ENCODE data around the gene SPINT3. TPM values are rescaled to one million over a fixed set of nuclear protein-coding genes. Genes with fewer than 3 reads are reported as not detected.
A peak's percentile ranks its signal among the peaks of the same experiment; 100 is the strongest.
"Not testable (repeated sequence)": the region's sequence is repeated elsewhere in the genome, so short reads cannot be mapped to it uniquely, and the experiment has no call there.

SPINT3 gene
- total RNA-seq, 1 experiment from 2014 or later, result not detected

GRCh38 chr20:45502561-45502960, 12.9 kb downstream of the SPINT3 start:
- DNase-seq (ENCODE audit: low spot score), result no peak

DNA sequence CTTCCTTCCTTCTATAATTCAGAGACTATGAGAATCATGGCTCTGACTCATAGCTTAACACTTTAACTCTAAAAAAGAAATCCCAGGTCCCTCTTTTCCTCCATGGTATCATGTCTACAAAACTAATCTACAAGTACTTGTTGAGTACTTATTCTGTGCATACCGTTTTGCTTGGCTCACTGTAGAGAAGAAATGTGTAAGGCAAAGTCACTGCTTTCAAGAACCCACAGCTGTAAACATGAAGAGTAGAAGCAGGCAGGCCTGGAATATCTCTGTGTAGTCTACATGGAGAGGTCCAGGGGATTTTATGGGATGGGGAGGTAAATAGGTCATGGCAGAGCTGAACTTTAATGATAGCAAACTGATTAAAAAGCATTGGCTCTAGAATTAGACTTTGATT, 13.8 kb downstream of the SPINT3 start:
- DNase-seq (ENCODE audit: low spot score), result no peak

DNA sequence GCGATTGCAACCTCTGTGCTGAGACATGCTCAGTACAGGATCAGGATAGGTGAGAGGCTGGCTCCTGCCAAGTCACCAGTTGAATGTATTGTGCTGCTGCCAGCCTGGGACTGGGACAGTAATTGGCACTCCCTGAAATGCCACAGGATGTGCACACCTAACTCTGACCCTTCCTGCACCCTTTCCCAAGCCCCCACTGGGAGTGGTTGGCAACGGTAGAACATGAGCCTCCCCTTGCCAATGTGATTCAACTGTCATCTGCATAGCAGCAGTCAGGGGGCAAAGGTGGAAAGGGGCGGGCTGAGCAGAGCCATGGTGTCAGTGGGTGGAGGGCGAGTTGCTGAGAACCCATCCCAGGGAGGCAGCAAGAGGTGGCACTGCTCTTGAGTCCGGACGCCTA, 15.4 kb downstream of the SPINT3 start:
- DNase-seq (ENCODE audit: low spot score), result no peak

DNA sequence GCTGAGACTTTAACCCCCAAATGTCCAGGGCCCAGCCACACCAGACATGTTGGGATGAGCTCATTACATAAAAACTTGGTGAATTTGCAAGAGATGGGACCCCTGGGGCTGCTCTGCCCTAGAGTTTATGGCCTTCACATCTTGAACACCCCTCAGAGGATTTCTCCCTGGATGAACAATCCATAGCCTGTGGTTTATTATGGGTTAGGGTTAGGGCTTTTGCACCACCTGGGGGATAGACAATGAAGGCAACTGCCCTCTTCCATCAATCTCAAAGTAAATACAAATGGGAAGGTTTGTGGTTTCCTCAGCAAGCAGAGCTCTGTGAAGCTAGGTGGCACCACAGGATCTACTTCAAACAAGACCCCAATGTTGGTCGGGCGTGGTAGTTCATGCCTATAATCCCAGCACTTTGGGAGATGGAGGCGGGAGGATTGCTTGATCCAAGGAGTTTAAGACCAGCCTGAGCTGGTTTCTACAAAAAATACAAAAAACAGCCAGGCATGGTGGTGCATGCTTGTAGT, 17.4 kb downstream of the SPINT3 start:
- no peak for DNase-seq (ENCODE audit: low spot score)

DNA sequence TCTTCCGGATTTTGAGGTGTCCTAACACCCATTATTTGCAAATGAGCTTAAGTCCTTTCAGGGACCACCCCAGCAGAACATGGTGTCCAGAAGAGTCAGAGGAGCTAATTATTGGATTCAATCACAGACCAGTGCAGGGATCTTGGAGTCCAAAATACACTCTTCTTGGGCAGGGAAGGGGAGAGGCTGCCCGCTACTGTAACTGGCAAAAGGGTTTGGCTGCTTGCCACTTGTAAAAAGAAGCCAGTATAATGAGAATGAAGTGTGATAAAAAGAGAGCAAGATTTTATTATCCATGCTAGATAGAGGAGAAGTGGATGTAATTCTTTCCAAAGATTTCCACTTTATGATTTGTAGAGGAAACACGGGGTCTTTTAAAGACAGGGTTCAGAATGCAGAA, 19.3 kb downstream of the SPINT3 start:
- no peak for DNase-seq (ENCODE audit: low spot score)

GRCh38 chr20:45495501-45495941, 19.9 kb downstream of the SPINT3 start:
- no peak for DNase-seq (ENCODE audit: low spot score)

DNA sequence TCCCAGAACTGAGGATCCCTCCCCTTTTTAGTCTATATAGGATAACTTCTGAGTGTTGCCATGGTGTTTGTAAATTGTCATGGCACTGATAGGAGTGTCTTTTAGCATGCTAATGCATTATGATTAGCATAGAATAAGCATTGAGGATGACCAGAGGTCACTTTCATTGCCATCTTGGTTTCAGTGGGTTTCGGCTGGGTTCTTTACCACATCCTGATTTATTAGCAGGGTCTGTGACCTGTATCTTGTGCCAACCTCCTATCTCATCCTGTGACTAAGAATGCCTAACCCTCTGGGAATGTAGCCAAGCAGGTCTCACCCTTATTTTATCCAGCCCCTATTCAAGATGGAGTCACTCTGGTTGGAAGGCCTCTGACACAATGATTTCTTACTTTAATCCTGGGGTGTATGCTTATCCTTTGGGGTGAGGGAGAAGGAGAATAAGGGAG, 26.3 kb downstream of the SPINT3 start:
- peak; percentile 95 for DNase-seq (ENCODE audit: low spot score)

- DNase-seq (ENCODE audit: low spot score), result no peak
Measured at GRCh38 chr20:45487231-45487635, 28.2 kb downstream of the SPINT3 start.

DNA sequence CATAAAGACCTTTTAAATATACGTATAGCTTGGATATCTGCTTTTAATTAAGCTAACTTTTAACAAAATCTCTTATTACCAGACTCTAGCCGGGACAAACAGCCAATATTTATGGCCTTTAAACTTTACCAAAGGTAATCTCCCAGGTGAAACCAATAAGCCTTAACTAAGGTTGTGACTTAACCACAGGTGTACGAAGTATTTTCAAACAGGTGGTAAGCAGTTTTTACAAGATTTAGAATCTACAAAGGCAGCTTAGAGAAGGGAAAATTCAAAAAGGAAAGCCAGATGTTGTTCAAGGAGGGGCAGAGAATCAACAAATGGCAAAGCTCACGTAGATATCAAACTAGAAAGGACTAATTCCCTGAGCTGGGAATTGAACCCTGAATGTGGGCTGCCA, 30.0 kb downstream of the SPINT3 start:
- DNase-seq (ENCODE audit: low spot score), result no peak

GRCh38 chr20:45484676-45485075, 30.7 kb downstream of the SPINT3 start:
- DNase-seq (ENCODE audit: low spot score), result no peak

DNA sequence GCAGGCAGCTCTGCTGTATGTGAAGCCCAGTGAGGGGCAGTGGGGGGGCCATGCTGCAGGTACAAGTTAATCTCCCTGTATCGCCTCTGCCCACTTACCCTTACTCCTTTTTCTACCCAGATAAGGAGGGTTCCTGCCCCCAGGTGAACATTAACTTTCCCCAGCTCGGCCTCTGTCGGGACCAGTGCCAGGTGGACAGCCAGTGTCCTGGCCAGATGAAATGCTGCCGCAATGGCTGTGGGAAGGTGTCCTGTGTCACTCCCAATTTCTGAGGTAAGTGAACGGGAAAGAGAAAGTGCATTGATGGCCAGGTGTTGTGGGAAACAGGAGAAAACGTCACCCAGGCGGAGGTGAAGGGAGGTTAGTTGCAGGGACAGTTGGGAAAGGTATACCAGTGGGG, 35.6 kb downstream of the SPINT3 start:
- no peak for DNase-seq (ENCODE audit: low spot score)

GRCh38 chr20:45477530-45478148, 37.8 kb downstream of the SPINT3 start:
- not testable (repeated sequence) for DNase-seq (ENCODE audit: low spot score)

DNA sequence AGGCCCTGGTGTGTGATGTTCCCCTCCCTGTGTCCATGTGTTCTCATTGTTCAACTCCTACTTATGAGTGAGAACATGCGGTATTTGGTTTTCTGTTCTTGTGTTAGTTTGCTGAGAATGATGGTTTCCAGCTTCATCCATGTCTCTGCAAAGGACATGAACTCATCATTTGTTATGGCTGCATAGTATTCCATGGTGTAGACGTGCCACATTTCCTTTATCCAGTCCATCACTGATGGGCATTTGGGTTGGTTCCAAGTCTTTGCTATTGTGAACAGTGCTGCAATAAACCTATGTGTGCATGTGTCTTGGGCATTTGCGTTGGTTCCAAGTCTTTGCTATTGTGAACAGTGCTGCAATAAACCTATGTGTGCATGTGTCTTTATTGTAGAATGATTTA, 43.1 kb downstream of the SPINT3 start:
- not testable (repeated sequence) for DNase-seq (ENCODE audit: low spot score)

- DNase-seq (ENCODE audit: low spot score), result no peak
Measured at GRCh38 chr20:45470937-45471336, 44.5 kb downstream of the SPINT3 start.

DNA sequence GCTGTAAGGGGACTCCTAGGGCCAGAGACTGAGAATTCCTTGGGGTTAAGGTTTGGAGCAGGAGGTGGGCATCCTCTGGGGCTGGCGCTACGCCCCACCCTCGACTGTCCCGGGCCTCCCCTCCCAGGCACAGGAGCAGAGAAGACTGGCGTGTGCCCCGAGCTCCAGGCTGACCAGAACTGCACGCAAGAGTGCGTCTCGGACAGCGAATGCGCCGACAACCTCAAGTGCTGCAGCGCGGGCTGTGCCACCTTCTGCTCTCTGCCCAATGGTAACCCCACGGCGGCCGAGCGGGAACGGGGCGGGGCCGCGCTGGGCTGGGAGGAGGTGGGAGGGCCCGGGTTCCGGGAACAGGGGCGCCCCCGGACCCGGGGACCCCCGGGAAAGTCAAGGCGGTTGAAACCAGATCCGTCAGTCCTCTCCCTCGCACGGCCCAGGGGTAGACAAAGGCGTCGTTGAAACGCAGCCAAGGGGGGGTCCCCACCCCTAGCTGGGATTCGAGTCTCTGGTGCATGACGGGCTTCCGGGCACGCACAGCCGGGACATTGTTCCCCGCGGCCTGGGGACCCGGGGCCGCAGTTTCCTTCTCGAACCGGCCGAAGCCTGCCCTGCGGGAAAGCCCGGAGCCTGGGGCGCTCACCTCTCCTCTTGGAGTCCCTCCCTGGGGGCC, 45.0 kb downstream of the SPINT3 start:
- no peak for DNase-seq (ENCODE audit: low spot score)

- DNase-seq (ENCODE audit: low spot score), result no peak
Measured at GRCh38 chr20:45469336-45470261, 45.8 kb downstream of the SPINT3 start, which contains the start of gene WFDC2. TSS of gene WFDC2 (plus strand) at chr20:45469753. CDS start at chr20:45469782, 29 bp downstream.

DNA sequence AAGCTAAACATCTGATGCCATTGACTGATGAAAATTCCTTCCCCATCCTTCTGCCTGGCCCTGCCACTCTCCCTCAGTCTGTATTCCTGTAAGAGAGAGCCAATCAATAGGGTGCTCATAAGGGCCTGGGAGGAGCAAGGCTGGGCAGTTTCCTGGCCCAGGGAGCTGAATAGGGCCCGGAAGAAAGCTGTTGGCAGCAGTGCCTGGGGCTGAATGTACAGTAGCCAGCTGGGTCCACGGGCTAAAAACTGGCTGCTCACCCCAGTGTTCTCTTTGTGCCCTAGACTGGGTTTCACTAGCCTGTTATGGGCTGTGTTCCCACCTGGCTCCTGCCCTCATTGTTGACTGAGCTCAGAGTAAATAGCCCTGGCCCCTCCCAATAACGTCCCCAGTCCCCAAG, 47.6 kb downstream of the SPINT3 start:
- DNase-seq (ENCODE audit: low spot score), result no peak

DNA sequence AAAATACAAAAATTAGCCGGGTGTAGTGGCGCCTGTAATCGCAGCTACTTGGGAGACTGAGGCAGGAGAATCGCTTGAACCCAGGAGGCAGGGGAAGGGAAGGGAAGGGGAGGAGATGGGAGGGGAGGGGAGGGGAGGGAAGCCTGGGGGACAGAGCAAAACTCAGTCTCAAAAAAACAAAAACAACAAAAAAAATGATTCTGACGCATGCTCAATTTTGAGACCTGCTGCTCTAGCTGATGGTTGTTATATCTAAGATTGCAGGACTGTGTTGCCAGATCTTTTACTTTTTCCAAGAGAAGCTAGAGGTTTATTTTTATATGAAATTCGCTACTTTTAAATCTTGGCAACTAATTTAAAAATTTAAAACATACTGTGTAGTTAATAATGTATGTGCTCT, 48.2 kb downstream of the SPINT3 start:
- no peak for DNase-seq (ENCODE audit: low spot score)

- DNase-seq (ENCODE audit: low spot score), result no peak
Measured at GRCh38 chr20:45465491-45466266, 49.7 kb downstream of the SPINT3 start.

- DNase-seq (ENCODE audit: low spot score), result no peak
Measured at GRCh38 chr20:45463709-45464108, 51.7 kb downstream of the SPINT3 start.

Measured in A172 (cell line).